Stimulated activated CD4-positive, alpha-beta T cell treated with anti-CD3 and anti-CD28 coated beads, Interleukin-1b, Interleukin-23, amount 100 ng/mL, for 1 hour (primary cell): ENCODE data around the gene LHFPL2.

ENCODE experiments used
- DNase-seq, 2 donors: peaks; one replicate each; pipeline ENCODE4 v3.0.0-alpha.2; 2020; ENCODE audit warnings: low read depth in 2 of 2

Gene LHFPL2

DNA sequence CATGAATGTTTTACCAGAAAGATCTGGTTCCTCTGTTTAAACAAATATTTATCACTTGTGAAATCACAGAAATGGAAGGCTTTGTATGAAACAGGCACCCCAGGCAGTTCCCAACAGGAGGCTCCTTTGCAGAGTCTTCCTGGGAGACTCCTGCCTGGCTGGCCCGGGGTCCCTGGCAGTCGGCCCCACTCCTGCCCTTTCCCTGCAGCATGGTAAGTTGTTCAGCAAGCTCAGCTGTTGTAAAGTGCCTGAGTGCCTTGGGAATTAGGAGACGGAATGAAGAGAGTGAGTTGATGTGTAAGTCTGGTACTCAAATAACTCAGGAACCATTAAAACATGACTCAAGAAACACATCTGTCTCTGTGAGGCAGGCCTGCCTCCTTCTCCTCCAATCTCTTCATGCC is 17.5 kb upstream of the LHFPL2 start:
- no peak for DNase-seq

DNA sequence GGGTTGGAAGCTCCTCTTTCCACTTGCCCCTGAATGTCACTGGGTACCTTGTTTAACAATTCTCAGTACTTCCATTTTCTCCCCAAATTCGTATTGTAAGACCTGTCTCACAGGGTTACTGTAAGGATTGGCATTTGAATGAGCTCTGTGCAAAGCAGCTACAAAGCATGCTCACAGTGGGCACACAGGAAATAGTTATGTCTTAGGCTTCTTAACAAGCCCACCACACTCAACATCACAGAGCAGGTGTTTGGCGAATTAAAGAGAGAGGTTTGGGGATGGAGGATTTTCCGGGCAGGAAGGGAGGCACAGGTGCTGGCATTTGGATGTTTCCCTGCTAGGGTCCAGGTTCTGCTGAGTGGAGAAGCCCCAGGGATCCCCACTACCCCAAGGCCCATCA is 17.0 kb upstream of the LHFPL2 start:
- DNase-seq = no peak

DNA sequence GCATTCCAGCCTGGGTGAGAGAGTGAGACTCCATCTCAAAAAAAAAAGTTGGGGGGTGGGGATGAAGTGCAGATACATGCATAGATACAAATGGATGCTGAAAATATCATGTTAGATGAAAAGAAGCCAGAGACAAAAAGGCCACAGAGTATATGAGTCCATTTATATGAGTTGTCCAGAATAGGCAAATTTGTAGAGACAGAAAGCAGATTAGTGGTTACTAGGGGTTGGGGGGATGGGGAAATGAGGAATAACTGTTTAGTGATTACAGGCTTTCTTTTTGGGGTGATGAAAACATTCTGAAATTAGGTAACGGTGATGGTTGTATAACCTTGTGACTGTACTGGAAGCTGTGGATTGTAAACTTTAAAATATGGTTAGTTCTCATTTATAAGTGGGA is 13.8 kb upstream of the LHFPL2 start:
- DNase-seq = no peak

DNA sequence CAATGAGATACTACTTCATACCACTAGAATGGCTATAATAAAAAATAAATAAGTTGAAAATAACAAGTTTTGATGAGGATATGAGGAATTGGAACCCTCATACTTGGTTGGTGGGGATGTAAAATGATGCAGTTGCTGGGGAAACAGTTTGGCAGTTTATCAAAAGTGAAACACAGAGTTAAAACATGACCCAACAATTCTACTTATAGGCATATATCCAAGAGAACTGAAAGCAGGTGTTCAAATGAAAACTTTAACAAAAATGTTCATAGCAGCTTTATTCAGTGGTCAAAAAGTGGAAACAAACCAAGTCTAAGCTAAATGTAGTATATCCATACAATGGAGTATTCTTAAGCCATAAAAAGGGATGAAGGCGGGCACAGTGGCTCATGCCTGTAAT is 13.1 kb upstream of the LHFPL2 start:
- DNase-seq = no peak

DNA sequence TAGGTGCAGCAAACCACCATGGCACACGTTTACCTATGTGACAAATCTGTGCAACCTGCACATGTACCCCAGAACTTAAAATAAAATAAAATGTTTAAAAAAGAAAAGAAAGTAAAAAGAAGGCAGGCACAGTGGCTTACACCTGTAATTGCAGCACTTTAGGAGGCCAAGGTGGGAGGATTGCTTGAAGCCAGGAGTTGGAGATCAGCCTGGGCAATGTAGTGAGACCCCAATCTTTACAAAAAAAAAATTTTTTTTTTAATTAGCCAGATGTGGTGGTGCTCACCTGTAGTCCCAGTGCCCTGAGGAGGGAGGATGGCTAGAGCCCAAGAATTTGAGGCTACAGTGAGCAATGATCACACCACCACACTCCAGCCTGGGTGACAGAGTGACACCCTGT is 12.5 kb upstream of the LHFPL2 start:
- no peak for DNase-seq

DNA sequence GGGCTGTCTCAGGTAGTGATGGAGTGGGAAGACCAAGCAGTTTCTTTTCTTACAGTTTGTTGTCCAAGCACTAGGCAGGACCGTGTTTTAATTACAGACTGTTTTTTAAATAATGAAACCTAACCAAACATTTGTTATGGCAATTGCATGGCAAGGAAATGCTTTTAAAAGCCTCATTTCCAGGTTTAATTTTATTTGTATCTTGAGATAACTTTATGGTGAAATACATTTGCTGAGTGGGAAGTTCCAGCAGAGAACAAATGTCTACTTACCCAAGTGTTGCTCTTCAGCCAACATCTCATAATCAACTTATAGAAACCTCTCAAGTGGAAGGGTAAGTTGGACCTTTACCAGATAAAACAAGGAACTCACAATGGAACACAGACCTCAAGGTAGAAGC is 11.8 kb upstream of the LHFPL2 start:
- no peak for DNase-seq

DNA sequence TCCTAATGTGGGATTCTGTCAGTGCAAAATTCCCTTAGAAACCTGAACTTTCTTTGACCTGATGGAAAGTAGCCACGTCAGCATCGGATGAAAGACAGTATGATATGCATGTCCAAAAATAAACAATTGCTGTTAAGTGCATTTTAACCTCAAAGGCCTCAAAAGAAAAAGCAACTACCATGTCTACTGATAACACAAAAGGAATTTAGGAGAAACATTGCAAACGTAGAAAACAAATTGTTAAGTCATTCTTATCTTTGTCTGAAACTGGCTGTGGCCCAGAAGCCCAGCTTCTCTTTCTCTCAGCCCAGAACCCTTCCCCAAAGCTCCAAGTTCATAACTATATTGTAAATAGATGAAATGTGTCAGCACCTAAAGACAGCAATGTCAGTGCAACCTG is 11.1 kb upstream of the LHFPL2 start:
- DNase-seq = no peak

DNA sequence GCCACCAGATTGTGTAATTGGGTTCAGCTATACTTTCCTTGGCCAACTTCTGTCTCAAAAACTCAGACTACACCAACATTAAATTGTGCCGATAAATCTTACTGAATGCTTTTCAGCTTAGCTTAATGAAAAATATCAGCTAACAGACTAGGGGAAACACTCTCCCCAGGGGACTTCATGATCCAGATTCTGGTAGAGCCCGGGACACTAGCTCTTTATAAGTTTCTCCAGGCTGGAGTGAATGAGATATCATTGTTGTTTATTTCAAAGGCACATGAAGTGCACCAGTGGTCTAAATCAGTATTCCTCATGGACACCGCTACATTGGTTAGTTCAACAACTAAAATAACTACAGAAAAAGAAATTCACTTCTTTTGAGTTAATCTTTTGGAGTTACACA is 10.5 kb upstream of the LHFPL2 start:
- DNase-seq = no peak

DNA sequence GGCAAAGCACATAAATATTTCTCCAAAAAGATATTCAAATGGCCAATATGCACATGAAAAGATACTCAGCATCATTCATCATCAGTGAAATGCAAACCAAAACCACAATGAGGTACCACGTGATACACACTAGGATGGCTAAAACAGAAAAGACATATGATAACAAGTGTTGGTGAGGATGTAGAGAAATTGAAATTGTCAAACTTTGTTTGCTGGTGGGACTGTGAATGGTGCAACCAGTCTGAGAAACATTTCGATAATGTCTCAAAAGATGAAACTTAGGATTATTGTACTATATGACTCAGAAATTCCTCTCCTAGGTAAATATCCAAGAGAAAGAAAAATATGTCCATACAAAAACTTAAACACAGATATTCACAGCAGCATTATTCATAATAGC is 8.6 kb upstream of the LHFPL2 start:
- no peak for DNase-seq

DNA sequence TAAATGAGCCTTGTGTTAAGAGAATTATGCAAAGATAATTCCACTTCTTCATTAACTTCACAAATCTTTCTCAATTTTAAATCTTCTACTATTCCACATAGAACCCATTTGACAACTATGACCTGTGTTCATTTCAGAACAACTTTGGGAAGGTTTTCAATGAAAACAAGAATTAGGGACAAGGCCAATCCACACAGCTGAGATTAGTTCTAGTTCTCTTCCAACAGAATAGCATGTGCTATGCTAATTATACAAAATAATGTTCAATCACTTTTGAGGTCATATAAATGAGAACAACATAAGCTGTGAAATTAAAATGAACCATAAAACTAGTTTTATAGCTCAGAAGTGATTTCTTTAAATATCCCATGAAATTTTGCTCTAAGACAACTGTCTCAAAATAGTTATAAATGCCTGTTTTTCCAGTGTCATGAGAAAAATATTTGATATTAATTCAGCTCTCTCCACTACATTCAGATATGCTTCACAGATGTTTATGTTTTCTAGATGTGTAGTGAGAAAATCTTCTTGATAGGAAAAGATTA is 7.2 kb upstream of the LHFPL2 start:
- no peak for DNase-seq

DNA sequence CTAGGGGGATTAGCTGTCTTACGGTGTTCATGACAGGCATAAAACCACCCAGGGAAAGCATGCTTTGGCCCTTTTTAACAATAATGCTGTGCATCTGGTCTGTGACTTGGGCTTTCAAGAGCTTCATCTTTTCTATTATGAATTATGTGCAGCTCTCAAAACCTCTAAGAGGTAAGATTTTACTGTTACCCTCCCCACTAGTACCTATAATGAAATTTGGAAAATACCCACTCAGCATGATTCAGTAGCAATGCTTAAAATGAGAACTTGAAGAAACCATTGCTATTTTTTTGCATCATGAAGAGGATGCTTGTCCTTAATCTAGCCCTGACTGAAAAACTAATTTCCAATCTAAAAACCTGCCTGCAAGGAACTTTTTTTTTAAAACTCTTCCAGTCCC is 5.8 kb upstream of the LHFPL2 start:
- DNase-seq = no peak

DNA sequence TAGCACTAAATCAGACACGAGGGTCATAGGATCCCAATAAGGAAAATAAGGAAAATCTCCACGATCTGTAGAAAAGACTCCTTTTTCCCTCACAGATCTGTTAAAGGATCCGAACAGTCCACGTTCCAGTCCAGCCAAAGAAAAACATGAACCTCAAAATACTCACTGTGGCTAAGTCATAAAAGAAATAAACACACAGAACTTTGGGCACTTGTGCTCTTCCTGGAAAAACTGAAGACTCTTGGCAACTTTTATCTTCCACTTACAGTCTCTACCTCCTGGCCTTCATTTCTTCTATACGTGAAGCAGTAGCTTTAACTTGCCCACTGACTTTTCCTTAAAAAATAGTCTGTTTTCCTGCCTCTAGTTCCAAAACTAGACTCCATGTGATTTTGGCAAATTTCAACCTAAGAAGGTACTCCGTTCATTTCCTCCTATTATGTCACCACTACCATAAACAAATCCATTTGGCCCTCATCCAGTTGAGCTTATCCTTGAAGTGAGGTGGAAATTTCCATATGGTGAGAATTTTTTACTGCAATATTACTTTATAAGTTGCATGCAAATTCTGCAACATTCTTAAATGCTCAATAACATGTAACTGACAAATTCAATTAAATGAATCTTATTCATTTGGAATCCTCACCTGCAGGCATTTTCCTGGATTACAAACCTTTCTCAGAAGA is 5.3 kb upstream of the LHFPL2 start:
- DNase-seq = no peak

DNA sequence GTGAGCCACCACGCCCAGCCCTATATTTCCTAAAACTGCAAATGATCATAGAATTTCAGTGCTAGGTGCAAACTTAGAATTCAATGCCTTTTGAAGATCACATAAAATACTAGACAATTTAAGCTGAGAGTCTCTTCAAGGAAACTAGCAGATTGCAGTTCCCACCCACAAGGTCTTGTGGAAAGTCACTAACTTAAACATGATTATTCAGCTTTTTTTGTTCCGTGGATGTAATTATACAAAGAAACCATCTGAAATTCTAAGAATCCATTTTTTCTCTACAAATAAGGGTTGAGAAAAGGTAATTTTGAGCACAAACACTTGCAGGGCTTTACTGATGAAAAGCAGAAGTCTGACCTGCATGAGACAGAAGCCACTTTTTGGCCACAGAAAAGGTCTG is 4.5 kb upstream of the LHFPL2 start:
- no peak for DNase-seq

DNA sequence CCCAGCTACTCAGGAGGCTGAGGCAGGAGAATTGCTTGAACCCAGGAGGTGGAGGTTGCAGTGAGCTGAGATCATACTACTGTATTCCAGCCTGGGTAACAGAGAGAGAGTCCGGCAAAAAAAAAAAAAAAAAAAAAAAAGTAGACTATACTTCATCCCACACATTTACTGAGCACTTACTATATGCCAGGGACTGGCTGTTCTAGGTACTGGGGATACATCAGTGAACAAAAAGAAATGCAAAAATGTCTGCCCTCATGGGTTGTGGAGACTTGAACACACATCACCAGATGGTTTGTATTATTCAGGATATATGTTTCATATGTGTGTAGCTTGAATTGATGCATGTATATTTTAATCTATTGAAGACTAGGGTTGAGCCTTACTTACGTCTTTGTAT is 2.9 kb upstream of the LHFPL2 start:
- DNase-seq = no peak

DNA sequence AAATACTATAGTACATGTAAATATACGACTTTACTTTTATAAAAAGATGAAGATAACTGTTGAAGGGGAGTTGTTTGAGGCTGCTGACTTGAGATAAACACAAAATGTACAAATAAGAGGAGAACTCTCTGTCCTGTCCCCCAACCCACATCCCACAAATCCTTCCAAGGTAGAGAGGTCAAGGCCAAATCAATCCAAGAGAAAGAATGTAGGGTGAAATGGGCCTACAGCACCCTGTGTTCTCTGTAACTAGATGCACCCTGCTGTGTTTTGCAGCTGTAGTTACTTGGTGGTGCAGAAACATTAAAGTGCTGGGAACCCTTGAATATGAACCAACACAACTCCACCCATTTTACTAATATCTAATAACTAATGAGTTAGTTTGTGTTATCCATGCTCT is 2.0 kb upstream of the LHFPL2 start:
- DNase-seq = no peak

DNA sequence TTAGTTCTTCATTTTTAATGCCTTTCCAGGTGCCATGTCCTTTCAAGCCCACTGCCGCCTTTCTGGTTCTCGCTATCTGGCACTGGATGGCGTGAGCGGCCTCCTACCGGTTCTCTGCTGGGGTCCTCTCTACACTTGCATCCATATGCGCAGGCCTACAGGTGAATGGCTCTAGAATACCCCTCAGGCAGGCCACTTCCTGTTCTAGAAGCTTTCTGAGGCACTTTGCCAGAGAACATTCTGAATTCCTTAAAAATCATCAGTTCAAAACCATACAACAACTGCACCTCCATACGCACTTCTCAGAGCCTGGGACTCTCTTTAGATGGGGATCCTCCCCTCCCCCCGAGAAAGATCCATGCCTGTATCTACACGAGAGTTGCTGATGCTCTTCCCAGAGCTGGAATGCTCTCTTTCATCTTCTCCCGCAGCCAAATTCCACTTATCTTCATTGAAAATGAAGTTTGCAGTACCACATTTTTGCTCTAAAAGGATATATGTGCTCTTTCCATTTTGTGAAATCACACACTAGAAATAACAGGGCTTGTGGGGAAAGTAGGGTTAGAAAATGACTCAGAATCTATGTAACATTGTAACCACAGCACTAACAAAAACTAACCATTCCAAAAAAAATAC is 1.4 kb upstream of the LHFPL2 start:
- DNase-seq = no peak

DNA sequence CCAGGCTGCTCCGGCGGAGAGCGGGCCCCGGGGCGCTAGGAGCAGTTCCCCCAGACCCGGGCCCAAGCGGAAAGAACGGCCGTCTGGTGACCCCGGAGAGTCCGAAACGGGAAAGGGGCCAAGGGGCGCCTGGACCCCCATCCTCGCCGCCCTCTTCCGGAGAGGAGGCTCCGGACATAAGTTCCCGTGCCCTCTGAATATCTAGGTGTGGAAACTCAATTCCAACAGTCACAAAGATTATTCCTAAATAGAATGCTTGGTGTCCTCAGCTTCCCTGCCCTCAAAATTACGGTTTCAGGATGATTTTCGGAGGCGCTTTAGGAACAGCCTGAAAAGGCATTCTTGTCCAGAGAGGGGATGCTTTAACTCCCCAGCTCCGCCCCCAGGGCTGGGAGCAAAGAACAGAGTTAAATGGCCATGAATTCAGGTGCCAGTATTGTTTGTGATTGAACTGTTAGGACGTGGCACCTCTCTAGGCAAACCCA is 681 bp upstream of the LHFPL2 start:
- DNase-seq = no peak

DNA sequence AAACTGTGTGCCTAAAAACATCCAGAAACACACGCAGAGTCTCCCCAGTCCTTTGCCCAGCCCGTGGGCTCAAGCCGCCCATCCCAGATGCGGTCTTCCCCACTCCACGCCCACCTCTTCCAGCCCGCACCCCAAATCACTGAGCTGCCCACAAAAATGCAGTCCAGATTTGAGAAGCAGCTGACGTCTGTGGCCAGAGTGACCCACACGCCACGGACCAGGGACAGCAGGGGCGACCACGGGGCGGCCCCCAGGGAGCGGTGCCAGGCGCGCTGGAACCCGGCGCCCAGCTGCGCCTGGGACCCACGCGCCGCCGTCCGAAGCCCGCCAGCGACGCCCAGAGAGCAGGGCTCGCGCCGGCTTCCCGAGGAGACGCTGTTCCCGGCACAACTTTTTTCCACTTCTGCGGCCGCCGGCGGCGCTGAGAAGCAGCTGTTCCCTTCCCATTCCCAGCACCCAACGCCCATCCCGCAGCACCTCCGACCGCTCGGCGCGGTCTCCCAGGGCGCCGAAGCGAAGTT is 674 bp downstream of the LHFPL2 start:
- no peak for DNase-seq

DNA sequence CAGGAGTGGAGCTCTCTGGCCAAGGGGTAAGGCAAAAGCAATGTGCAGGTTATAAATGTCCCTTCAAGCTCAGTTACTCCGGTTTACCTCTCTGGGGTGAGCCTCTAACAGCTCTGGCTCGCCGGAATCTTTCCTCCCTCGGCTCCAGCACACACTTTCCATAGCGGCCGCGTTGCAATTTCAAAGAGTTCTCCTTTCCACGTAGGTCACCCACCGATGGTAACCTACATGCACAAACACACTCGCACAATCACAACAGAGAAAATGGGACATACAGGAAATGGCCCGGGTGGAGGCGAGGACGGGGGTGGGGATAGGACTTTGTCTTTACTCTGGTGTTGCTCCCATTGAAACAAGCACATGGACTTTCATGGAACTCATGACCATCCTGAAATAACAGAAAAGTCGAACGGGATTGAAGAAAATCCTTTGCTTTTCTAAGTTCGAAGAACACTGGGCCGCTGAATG is 1.2 kb downstream of the LHFPL2 start:
- no peak for DNase-seq

DNA sequence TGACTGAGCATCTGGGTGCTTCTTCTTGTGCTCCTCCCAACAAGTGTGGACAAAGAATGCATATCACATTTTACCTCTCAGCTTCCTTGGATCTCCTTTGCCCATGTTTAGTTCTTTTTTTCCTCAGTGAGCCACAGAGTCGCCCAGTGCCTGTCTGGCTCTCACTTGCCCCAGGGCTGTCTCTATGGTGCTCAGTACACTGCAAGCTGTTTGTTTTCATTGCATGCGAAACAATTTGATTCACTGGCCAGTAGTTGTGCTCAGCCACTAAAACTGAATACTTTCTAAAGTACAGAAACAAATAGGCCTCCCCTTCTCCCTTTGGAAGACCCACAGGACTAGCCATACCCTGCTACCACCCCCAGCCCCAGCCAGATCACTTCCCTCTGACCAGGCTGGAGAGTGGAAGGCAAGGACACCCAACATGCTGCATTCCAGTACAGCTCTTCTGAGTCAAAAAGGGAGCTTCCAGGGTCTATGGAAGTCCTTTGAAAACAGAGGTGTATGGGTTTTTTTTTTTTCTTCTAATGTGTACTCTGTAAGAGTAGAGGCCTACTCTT is 3.8 kb downstream of the LHFPL2 start:
- DNase-seq = no peak

DNA sequence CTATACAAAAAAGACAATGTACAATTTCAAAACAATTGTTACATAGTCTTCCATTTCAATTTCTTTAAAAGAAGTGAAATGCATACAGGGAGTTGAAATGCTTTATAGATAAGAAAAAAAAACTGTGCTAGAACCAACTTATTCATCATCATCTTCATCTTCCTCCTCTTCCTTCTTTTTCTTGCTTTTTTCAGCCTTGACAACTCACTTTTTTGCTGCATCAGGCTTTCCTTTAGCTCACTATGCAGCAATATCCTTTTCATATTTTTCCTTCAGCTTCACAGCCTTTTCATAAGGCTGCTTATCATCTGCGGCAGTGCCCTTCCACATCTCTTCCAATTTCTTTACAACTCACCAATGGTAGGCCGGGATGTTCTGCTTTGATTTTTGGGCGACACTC is 4.4 kb downstream of the LHFPL2 start:
- DNase-seq = no peak

DNA sequence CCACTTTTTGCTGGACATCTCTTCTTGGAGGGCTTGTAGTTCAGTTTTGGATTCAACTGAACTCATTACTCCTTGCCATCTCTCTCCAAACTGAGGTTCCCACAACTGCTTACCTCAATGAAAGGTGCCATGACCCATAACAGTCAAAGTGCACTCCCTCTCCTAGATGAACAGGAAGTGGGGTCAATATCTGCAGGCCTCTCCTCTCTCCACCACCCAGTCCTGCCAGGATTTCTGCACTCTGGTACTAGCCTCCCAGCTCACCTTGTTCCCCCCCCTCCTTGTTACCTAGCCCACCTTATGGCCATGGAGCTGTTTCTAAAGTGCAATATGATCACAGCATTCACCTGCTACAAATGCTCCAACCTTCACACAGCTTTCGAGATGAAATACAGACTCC is 5.9 kb downstream of the LHFPL2 start:
- no peak for DNase-seq
